Measurements from ENCODE around the gene LEO1.

- TF ChIP-seq POLR2A (IDR thresholded peaks at IDR 0.05) (no peak), CTCF (IDR thresholded peaks at IDR 0.05) (no peak)
Observed at GRCh38 chr15:51909584-51909983, 62.0 kb downstream of the LEO1 start.
